Measurements from ENCODE around the gene DCAKD.

DNA sequence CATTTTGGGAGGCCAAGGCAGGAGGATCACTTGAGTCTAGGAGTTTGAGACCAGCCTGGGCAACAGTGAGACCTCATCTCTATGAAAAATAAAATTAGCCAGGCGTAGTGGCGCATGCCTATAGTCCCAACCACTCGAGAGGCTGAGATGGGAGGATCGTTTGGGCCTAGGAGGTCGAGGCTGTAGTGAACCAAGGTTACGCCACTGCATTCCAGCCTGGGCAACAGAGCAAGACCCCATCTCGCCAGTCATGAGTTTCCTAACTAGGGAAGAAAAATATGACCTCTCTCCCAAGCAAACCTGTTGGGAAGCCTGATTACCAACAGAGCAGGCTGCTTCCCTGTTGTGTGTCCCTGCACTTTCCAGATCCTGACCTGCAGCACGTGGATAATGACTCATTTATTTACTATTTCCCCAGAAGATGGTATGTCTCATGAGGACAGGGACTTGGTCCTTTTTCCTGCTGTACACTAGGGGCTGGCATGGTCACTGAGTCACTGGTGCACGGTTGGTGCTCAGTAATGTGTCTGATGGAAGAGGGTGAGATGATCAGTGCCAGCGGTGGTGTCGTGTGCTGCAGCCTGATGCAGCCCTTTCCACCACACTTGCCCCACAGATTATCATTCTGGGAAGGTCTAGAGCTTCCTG, 40.5 kb upstream of the DCAKD start:
- TF ChIP-seq CTCF (IDR thresholded peaks at IDR 0.05) (no peak), POLR2A (IDR thresholded peaks at IDR 0.05) (no peak)

All from uterus (tissue), 2 donors.